Vein endothelial cell (primary cell): ENCODE results near the gene LILRB4. TPM values are rescaled to one million over a fixed set of nuclear protein-coding genes. Genes with fewer than 3 reads are reported as not detected.

Experiments
- small RNA-seq: library from RNA; depleted of rRNA; stranded (forward); fragments of <200 nt; gene quantifications from one replicate; pipeline ENCODE3, GENCODE V24; 2012
- total RNA-seq: library from RNA; depleted of rRNA; stranded (reverse); fragments of >200 nt; gene quantifications from 2 replicates; pipeline ENCODE4 v1.2.3, GENCODE V29; 2012

Gene LILRB4
- not detected in 2 replicates for total RNA-seq

DNA sequence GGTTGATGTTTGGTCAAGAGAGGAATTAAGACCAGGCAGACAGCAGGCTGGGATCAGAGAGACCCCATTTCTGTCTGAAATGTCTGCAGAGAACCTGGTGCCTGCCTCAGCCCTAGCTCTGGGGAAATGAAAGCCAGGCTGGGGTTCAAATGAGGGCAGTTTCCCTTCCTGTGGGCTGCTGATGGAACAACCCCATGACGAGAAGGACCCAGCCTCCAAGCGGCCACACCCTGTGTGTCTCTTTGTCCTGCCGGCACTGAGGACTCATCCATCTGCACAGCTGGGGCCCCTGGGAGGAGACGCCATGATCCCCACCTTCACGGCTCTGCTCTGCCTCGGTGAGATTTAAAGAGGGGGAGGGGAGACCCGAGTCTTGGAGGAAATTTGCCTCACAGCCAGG is at the start of gene LILRB4:
TSS of gene LILRB4 (plus strand) at position 256 of the 400 bp plus-strand sequence. CDS start at position 305, 49 bp downstream.

DNA sequence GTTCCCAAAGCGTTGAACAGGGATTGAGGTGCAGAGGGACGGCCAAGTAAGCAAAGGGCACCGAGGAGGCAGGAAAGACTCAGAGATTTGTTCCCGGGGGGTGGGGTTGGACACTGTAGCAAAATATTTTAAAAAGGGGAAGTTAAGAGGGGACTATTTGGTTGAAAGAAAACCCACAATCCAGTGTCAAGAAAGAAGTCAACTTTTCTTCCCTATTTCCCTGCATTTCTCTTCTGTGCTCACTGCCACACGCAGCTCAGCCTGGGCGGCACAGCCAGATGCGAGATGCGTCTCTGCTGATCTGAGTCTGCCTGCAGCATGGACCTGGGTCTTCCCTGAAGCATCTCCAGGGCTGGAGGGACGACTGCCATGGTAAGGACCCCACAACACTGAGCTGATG is 32.5 kb upstream of the LILRB4 start, which contains the start of gene LILRB1:
TSS of gene LILRB1 (plus strand) at position 223 of the 400 bp plus-strand sequence. CDS start 590 bp downstream, outside the sequence.

Small RNA genes lying within 50 kb of the gene (small RNA-seq; reads per million reads assigned to genes)
- gene AC245036.3 (not detected), gene AC245128.2 (not detected), gene MIR8061 (not detected)

Other genes starting within 250 kb of the LILRB4 start
- gene TTYH1, start 247.5 kb upstream of the LILRB4 start, total RNA-seq, result not detected in 2 replicates
- 61.1 and 82.1 TPM in 2 replicates for gene LENG8, start 213.8 kb upstream of the LILRB4 start, total RNA-seq
- 5.6 and 8.2 TPM in 2 replicates for gene LENG9, start 199.2 kb upstream of the LILRB4 start, total RNA-seq
- 69.1 and 109 TPM in 2 replicates for gene CDC42EP5, start 189.7 kb upstream of the LILRB4 start, total RNA-seq
- not detected in 2 replicates for gene LAIR2, start 160.2 kb upstream of the LILRB4 start, total RNA-seq
- not detected in 2 replicates for gene LILRA2, start 89.2 kb upstream of the LILRB4 start, total RNA-seq
- gene LILRA1, start 69.4 kb upstream of the LILRB4 start, total RNA-seq, result not detected in 2 replicates
- gene LILRB1, start 32.5 kb upstream of the LILRB4 start, total RNA-seq, result not detected in 2 replicates
- not detected in 2 replicates for gene KIR3DL3, start 61.5 kb downstream of the LILRB4 start, total RNA-seq
- not detected in 2 replicates for gene KIR2DL3, start 75.5 kb downstream of the LILRB4 start, total RNA-seq
- not detected in 2 replicates for gene KIR2DL1, start 106.8 kb downstream of the LILRB4 start, total RNA-seq
- gene KIR2DL4, start 140.6 kb downstream of the LILRB4 start, total RNA-seq, result not detected in 2 replicates
- not detected in 2 replicates for gene KIR3DL1, start 153.5 kb downstream of the LILRB4 start, total RNA-seq
- gene KIR2DS4, start 169.7 kb downstream of the LILRB4 start, total RNA-seq, result not detected in 2 replicates
- not detected in 2 replicates for gene KIR3DL2, start 187.5 kb downstream of the LILRB4 start, total RNA-seq
- not detected in 2 replicates for gene FCAR, start 211.2 kb downstream of the LILRB4 start, total RNA-seq
- gene NCR1, start 243.2 kb downstream of the LILRB4 start, total RNA-seq, result not detected in 2 replicates